HG03521 (cell line): ENCODE results near the gene ZDHHC6.
"Not testable (repeated sequence)": the region's sequence is repeated elsewhere in the genome, so short reads cannot be mapped to it uniquely, and the experiment has no call there.

Experiments used
- ATAC-seq: cut with Tn5 transposase; IDR thresholded peaks from one replicate; pipeline ENCODE4 v1.9.1; 2021; ENCODE audit warnings: mild to moderate bottlenecking, moderate library complexity; ENCODE audit not compliant: unreplicated experiment

ZDHHC6 gene, protein sequence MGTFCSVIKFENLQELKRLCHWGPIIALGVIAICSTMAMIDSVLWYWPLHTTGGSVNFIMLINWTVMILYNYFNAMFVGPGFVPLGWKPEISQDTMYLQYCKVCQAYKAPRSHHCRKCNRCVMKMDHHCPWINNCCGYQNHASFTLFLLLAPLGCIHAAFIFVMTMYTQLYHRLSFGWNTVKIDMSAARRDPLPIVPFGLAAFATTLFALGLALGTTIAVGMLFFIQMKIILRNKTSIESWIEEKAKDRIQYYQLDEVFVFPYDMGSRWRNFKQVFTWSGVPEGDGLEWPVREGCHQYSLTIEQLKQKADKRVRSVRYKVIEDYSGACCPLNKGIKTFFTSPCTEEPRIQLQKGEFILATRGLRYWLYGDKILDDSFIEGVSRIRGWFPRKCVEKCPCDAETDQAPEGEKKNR

DNA sequence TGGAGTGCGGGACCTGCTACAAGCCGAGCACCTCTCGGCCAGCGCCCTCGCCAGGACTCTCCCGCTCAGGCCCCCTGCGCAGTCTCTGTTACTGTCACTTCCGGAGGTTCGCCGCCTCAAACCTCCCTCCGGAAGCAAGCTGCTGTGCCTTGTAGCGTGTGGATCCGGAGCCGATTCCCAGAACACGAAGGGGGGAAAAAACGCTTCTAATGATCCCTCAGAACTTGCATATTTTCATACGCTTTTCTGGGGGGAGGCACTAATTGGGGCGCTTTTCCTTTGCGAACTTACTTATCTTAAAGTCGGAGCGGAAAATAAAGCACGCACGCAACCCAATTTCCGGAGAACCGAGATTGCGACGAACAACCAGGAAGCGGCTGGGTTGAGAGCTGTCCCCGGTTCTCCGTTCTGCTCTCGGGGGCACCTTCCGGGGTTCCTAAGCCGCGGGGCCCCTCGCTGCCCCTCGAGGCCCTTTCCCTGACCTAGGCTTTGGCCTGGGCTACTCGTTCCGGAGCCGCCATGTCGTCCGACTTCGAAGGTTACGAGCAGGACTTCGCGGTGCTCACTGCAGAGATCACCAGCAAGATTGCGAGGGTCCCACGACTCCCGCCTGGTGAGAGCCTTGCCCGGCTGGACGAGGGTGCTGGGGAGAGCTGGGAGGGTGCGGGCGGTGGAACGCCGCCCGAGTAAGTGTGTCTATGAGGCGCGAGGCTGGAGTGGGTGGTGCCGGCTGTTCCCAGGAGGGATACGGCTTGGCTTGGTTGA is at the start of gene ZDHHC6, which contains the start of gene VTI1A:
ZDHHC6 (minus strand) TSS at position 60 of the 765 bp plus-strand sequence. CDS start 1,478 bp downstream, outside the sequence.
VTI1A (plus strand) TSS at position 361 of the 765 bp plus-strand sequence; CDS start at position 520, 159 bp downstream.
- peak; percentile 94 for ATAC-seq

DNA sequence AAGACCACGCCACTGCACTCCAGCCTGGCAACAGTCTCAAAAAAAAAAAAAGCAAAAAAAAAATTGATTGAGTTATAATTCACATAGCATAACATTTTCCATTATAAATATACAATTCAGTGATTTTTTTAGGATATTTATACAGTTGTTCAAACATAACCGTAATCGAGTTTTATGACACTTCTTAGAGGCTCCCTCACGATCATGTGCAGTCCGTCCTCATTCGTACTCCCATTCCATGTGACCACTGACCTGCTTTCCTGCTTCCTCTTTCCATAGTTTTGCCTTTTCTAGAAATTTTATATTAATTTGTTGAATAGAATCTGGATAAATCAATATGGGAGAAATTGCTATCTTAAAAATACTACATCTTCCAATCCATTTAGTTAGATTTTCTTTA is 46.0 kb upstream of the ZDHHC6 start:
- ATAC-seq: no peak

DNA sequence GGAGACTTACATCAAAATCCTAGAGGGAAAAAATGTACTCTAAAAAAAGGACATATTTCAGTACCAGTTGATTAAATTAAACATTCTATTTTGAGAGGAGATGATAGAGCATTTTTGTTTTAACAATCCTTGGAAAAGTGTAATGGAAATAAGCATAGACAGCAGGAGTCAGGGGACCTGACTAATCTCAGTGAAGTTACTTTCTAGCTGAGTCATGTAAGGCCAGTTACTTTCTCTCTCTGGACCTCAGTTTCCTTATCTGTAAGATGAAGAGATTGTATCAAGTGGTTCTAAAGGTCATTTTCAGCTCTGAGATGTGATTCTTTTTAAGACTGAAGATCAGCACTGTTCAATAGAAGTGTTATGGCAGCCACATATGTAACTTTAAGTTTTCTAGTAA is 44.4 kb upstream of the ZDHHC6 start:
- no peak for ATAC-seq

DNA sequence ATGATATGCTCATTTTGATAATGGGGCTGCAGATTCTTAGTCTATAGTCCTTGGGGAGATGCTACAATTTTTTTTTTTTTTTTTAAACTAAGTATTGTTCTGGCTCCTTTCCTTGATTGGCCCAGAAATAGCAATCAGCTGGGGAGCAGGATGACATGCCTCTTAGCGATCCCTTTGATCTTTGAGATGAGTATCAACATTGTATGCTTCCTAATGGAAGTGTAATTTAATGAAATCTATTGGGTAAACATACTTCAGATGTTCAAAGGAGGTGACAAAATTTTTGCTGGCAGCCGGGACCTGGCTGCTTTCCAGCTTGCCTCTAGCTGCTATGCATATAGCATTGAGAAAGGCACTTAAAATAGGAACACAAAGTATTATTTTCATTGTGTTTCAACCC is 43.8 kb upstream of the ZDHHC6 start:
- ATAC-seq: no peak

DNA sequence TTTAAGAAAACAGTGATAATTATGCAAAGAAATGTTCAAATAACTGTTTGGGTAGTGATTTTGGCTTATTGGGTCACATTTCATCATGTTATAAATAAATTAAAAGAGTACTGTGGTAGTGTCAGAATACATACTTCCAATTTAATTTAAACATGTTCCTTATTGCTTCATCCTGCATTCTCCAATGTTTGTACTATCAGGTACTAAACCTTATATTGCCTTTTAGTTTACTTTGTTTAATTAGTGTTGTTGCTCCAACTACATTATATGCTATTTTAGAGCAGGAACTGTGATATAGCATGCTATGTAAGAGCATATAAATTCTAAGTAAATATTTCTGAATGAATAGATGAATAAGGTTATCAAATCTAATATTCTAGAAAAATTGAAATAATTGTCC is 41.2 kb upstream of the ZDHHC6 start:
- ATAC-seq: no peak

DNA sequence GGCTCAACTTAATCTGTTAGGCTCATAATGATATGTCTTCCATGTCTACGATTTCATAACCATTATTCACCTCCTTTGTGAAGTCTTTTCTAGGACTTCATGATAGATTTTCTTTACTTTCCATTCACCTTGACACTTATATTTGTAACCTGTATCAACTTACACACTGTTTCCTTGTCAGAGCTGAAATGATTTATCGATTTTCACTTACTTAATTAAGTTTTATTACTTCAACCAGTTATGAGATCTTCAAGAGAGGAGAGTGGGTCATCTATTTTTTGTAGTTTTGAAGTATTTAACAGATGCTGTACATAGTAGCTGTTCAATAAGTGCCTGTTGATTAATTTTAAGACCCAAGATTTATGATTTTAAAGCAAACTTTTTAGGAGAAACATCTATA is 37.7 kb upstream of the ZDHHC6 start:
- no peak for ATAC-seq

DNA sequence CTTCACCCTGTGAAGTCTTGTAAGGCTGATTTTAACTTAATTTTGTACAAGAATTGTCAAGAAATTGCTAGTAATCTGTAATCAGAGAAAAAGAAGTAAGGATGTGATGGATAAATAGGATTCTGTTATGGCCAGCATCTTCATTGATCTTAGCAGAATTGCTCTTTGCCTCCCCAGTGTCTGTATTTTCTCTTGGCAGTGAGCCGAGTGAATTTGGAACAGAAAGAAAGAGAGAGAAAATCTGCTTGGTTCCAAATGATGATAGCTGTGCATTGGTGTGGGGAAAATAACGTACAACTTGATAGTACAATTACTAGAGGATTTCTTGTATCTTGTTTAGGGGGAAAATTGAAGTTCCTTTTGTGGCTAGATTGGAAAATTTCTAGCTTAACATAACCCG is 34.9 kb upstream of the ZDHHC6 start:
- ATAC-seq: no peak

DNA sequence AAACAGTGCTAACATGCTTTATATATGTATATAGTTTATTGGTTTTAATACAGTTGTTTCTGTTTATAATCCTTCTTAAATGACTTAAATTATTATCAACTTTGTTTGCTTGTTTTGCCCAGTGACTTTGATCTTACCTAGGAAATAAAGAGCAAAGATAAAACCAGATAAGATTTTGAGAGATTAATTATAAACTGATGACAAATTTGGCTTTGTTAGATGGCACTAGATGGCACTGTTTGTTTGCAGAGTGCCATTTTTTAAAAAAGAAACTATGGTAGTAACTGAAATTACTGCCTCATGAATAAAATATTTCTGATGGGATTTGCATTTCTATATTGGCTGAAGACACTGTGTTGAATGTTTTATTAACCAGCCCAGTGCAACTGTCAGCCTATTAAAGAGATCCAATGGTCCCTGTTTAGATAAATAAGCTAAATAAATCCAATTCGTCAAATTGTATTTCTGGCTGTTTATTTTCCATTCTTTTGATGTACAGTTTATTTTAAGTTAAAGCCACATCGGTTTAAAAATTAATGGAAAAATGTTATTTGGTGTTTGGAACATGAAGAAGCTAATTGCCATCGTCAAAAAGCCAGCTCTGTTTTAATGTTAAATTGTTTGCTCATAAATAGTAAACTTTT is 29.0 kb upstream of the ZDHHC6 start:
- no peak for ATAC-seq

DNA sequence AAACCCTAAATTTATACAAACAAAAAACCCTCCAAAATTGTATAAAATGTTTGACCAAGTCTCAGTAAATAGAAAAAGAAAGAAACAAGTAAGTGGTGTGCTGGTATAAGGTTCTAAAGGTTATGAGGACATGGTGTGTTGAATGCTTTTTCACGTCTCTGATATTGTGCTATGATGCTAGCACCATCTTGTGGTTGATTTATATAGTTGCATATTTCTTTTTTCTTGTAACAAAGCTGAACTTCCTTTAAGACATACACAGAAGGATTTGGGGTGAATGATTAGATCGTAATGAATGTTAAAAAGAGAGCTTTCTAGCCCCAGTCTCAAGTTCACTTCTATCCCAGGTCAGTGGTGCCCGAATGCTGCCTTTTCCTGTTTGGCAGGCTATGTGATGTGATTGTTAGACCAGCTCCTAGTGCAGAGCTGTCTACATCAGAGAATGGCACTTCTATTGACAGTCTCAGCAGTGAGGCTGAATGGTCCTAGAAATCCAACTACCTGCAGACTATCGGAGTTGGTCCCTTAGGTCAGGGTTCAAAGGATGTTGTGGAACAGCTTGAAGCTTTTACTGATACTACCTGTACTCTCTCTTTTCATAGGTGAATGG is 25.3 kb upstream of the ZDHHC6 start:
- ATAC-seq: peak; percentile 66

DNA sequence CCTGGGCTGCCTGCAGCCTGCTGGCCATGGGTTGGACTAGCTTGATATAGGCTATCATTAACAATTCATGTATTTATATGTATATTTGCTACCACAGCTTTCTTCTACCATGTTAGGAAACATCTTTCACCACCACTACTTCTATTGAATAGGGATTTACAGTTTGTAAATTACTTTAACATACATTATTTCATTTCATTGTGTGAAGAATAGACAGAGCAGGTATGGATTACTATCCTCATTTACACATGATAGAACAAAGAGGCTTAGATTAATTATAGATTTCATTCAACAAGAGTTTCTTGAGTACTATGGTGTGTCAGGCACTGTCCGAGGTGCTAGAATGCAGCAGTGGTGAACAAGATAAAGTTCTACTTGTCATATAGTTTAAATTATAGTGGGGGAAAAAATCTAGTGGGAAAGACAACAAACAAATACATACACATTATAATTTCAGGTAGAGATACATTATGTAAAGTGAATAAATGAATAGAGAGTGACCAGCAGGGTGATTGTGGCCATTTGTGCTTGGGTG is 20.9 kb upstream of the ZDHHC6 start:
- no peak for ATAC-seq

DNA sequence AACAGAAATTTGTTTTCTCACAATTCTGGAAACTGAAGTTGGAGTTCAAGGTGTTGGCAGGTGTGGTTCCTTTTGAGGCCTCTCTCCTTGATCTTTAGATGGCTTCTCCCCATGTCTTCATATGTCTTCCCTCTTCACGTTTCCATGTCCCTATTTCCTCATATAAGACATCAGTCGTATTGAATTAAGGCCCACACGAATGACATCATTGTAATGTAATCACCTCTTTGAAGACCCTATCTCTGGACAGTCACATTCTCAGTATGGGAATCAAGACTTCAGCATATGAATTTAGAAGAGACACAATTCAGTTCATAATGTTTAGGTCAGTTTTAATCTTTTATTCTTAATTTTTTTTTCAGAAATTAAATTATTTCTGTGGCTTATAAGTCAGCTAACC is 20.1 kb upstream of the ZDHHC6 start:
- ATAC-seq: no peak

DNA sequence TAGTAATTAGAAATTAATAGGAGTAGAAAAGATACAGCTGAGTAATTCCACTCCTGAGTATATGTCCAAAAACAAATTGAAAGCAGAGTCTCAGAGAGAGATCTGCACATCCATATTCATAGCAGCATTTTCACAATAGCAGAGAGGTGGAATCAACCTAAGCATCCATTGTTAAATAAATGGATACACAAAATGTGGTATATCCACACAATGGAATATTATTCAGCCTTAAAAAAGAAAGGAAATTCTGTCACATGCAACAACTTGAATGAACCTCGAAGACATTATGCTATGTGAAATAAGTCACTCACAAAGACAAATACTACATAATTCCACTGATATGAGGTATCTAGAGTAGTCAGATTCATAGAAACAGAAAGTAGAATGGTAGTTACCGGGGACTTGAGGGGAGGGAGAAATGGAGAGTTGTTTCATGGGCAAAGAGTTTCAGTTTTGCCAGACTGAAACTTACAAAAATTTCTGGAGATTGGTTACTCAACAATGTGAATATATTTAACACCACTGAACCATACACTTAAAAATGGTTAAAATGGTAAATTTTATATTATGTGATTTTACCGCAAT is 18.7 kb upstream of the ZDHHC6 start:
- ATAC-seq: no peak

DNA sequence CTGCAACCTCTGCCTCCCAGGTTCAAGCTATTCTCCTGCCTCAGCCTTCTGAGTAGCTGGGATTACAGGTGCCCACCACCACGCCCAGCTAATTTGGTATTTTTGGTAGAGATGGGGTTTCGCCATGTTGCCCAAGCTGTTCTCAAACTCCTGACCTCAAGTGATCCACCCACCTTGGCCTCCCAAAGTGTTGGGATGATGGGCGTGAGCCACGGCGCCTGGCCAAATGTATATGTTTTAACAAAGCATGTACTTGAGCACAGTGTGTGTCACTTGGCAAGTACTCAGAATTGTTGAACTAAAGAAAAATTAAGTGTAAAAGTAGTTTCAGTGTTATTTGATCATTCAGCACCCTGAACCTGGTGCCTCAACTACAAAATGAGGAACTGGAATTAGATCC is 17.4 kb upstream of the ZDHHC6 start:
- ATAC-seq: not testable (repeated sequence)

DNA sequence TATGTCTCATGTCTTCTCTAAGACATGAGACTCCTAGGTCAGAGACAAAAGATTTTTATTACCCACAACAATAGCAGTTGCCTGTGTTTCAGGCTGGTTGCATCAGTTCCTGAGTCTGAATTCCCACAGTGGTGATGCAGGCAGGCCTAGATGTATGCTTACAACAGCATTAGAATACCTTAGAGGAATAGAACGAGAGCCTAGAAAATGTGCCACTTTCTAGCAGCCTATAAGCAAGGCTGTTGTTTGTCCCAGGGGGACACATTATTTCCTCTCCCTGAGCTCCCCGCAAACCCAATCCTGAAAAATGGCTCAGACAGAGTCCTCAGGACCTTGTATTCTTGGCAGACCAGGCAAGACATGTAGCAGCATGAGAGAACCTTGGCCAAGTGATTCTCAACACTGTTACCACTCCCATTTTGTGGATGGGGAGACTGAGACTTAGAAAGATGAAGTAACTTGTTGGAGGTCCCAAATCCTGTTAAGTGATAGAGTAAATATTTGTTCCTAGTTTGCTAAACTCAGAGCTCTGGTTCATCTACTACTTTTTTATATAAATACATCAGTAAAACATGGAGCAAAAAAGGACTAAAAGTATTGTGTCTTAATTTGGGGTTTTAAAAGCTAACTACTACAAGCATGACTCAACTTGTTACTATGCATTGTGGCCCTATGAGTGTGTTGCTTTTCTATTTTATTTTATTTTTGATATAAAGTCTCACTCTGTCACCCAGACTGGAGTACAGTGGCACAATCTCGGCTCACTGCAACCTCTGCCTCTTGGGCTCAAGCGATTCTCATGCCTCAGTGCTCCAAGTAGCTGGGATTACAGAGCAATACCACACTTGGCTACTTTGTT is 14.5 kb upstream of the ZDHHC6 start:
- ATAC-seq: no peak

DNA sequence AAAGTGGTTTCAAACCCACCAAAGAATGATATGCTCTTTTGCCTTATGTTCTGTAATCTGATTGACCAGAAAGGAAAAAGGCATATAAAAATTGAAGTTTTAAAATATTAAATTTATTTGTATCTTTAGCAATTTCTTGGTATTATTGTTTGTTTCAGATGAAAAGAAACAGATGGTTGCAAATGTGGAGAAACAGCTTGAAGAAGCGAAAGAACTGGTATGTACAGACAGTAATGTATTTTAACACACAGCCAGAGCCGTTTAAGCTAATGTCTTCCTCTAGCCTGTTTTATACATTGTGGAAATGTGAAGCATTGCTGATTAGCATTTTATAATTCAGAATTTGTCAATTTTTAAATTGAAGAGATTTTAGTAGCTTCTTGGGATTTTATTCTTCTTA is 13.7 kb upstream of the ZDHHC6 start:
- ATAC-seq: no peak

DNA sequence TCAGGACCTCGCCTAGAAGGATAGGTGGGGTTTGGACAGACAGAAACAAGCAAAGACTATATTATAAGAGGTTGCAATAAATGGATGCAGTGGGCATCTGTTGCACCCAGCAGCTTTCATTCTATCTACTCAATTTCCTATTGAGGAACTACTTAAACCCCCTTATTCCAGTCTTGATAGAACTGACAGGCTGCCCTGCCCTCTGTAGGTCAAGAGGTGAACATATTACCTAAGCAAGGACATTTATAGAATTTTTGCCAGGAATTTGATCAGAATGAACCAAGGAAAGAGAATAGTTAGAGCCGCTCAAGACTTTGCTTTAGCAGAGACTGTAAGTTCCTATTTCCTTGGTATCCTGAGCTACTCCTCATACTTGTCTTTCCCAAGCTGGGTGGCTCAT is 9.8 kb upstream of the ZDHHC6 start:
- no peak for ATAC-seq

DNA sequence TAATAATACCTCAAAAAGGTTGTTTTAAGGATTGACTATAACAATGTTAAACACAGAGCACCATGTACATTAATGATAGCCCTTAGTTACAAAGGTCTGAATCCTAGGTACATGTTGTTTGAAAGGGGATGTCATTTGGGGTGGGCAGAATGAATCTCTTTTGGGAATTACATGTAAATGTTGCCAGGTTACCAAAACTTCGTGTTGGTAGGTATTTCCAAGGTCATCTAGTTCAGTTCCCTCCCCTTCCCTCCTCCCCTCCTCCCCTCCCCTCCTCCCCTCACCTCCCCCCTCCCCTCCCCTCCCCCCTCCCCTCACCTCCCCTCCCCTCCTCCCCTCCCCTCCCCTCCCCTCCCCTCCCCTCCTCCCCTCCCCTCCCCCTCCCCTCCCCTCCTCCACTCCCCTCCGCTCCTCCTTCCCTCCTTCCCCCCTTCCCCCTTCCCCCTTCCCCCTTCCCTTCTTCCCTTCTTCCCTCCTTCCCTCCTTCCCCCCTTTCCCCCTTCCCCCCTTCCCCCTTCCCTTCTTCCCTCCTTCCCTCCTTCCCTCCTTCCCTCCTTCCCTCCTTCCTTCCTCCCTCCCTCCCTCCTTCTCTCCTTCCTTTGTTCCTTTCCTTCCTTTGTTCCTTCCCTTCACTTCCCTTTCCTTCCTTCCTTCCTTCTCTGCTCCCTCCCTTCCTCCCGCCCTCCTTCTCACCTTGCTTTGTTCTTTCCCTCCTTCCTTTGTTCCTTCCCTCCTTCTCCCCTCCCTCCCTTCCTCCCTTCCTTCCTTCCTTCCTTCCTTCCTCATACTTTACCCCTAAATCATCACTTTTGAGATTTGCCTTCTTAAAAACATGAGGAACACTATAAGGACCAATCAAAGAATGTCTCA is 8.4 kb upstream of the ZDHHC6 start:
- ATAC-seq: no peak

DNA sequence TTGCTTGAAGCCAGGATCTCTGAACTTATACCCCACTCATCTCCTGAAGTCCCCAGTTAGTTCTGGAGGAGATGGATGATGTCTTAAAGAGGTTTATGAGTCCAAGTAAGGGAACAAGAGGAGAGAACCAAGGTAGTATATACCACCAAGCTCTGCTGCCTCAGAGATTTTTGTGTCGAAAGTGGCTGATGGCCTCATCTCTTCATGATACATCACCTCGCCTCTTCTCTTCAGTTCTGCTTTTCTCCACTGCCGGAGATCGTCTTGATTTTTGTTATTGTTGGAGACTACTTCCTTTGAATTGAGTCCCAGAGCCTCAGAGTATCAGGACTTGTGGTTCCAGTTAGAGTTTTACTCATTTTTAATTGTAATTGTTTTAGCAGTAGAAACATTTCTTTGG is 2.2 kb upstream of the ZDHHC6 start:
- ATAC-seq: no peak

DNA sequence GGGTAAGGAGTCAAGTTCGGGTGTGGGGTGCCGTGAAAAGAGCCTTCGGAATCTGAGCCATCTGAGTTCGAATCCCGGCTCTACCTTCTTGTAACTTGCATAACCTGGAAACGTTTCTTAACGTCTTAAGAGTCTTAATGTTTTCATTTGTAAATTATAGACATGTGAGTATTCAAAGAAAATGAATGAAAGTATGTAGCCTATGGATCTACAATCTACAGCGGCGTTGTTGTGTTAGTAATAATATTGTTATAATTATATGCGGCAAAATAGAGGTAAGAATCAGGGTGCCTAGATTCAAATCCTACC is 860 bp upstream of the ZDHHC6 start:
- no peak for ATAC-seq
